ENCODE measurements around the gene ZNF385A.
A peak's percentile ranks its signal among the peaks of the same experiment; 100 is the strongest.

The ZNF385A gene

DNA sequence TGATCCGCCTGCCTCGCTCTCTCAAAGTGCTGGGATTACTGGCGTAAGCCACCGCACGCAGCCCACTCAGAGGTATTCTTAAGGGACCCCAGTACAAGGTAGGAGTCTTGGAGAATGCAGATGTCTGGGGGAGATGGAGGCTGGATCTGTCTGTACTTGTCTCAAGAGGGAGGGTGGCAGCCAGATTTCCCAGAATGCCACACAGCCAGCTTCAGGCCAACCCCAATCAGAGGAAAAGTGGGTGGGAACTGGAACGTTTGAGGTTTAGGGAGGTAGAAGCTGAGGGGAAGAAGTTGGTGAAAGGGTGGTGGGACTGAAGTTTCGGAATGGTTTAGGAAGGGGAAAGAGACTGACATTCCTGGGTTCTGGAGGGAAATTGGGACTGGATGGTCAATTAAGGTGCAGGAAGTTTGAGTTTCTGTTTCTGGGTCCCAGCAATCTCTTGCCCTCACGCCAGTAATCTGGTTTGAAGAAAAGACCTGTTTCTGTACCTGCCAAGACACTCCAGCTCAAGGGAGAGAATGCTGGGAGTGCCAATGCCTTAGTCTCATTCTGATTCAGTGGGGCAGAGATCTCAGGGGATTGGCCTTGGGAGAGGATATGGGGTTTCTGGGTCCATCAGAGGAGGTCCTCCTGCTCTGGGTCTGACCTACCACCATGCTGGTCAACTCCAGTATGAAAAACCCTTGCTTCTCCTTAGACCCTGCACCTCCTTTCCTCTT lies 8.1 kb upstream of the ZNF385A start:
- no peak for DNase-seq

- peak in 1 of 4 experiments; percentile 47 for DNase-seq
Measured at GRCh38 chr12:54390668-54391551, 6.4 kb upstream of the ZNF385A start.

DNA sequence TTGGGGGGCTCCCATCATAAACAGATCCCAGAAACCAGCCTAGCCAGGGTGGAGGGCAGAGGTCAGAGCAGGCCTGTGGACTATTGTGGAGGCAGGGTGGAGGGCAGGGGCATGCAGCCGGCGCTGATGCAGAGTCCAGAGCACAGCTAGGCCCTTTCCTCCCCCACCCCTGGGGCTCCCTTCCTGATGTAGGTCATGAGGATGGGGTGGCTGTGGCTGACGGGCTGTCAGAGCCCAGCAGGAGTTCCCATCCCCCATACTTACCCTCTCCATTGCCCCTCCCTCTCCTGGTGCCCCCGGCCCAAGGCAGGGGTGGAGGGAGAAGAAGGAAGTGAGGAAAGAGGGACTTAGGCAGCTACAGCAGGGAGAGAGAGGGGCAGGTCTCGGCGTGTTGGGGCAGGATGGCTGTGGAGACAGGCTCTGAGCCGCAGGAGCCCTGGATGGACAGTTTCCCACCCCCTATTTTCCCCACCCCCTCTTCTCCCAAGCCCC lies 5.7 kb upstream of the ZNF385A start:
- peak in 3 of 4 experiments; percentile 36 to 45 (median 38) for DNase-seq

GRCh38 chr12:54389607-54390175 lies 5.2 kb upstream of the ZNF385A start:
- no peak for DNase-seq

DNA sequence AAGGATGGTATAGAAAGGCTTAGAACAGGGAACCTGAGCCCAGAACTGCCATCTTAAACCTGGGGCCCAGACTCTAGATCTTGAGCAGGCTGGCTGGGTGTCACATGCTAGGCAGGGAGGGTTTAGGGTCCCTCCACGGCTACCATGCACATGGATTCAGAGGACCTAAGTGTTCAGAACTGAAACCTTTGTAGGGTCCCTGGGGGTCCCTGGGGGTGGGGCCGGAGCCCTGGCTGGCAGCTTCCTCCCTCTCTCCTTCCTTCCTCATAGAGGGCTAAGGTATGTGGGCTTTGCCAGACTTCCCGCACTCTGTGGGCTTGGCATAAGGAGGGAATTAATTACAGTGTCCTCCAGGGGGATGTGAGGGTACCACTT lies 4.6 kb upstream of the ZNF385A start:
- DNase-seq: no peak

- DNase-seq: peak in 2 of 4 experiments; percentile 30 to 35
Measured at GRCh38 chr12:54388237-54389133, 4.0 kb upstream of the ZNF385A start.

GRCh38 chr12:54387114-54387467 lies 2.6 kb upstream of the ZNF385A start:
- DNase-seq: peak in 1 of 4 experiments; percentile 15

DNA sequence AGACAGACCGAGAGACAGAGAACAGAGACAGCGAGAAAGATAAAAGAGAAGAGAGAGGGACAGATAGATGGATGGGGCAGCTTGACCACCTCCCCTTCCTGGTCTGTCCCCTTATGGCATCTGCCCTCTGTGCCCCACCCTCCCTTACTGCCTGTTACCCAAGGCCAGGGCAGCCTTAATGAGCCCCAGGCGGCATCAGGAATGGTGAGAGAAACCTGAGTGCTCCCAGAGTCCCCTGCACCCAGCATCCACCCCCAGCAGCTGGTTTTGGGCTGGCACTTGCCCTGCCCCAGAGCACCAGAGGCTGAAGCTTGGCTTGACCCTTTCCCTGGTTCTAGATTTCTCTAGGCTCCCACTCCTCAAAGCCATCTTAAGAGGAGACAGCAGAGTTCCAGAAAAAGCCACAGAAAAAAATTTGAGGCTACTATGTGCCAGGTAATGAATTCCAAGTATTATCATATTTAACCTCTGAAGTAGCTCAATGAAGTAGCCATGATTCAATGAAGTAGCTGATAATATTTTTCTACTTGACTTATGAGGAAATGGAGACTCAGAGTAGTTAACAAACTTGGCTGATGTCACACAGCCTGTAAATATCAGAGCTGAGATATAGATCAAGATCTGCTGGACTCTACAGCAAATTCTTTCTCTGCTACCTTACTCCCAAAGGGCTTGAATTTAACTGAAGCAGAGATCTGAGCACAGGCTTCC lies 2.0 kb upstream of the ZNF385A start:
- peak in 2 of 4 experiments; percentile 36 to 37 for DNase-seq

DNA sequence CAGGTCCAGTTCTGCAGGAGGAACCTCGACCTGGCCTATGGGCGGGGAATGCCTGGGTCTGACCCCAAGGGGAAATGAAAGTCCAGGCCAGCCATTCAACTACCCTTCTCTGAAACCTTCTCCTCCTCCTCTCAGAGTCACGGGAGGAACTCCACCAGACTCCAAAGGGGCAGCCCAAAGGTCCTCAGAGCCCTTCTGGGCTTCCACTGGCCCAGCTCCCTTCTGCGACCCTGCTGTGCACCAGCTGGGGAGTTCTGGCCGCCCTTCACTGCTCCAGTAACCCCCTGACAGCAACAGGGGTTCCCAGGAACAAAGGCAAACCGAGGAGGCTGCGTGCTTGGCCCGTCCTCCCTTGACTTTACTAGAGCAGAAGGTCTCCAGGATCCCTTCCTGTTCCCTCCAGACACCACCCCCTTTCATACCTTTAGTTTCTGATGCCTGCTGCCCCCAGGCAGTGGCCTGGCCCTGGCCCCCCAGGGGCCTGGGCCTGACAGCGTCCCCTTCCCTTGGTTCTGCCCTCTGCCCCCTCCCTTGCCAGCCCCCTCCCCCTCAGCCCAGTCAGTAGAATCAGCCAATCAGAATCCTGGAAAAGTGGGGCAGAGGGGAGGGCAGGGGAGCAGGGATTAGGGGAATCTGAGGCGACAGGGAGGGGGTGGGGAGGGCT lies 850 bp upstream of the ZNF385A start:
- peak; percentile 79 to 90 (median 88) for DNase-seq

- DNase-seq: peak; percentile 93 to 99 (median 95)
Measured at GRCh38 chr12:54383041-54383609, 1.4 kb downstream of the ZNF385A start.

- DNase-seq: no peak
Measured at GRCh38 chr12:54381136-54381535, 3.4 kb downstream of the ZNF385A start.

DNA sequence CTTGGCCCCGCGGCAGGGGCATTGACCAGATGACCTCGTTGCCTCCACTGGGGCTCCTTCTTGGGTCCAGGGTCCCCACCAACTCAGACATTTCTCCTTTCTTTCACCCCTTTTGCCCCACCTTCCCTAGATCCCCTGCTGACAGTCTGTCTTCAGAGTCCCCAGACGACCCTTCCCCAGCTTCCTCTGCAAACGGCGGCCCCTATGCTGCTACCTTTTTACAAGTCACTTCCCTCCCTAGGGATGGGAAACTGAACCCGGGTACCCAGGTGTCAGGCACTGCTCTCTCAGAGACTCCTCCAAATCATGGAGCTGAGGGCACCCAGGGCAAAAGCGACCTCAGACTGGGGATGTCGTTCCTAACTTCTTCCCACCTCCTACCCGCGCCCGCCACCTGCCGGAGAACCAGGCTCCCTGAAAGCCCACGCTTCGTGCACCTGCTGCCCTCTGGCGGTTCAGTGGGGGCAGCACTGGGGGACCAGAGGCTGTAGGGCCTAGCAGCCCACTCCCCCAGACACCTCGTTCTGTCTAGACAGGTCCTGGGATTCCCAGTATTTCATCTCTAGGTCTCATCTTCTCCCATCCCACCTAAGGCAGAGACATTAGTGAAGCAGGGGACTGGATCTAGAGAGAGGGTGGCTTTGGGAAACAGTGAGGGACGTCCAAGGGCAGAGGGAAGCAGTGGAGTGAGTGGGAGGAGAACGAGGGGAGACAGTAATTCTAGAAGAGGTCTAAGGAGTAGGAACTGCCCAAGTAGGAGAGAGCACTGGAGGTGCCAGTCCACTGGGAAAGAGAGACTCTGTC lies 4.9 kb downstream of the ZNF385A start:
- DNase-seq: peak; percentile 87 to 94 (median 92)

DNA sequence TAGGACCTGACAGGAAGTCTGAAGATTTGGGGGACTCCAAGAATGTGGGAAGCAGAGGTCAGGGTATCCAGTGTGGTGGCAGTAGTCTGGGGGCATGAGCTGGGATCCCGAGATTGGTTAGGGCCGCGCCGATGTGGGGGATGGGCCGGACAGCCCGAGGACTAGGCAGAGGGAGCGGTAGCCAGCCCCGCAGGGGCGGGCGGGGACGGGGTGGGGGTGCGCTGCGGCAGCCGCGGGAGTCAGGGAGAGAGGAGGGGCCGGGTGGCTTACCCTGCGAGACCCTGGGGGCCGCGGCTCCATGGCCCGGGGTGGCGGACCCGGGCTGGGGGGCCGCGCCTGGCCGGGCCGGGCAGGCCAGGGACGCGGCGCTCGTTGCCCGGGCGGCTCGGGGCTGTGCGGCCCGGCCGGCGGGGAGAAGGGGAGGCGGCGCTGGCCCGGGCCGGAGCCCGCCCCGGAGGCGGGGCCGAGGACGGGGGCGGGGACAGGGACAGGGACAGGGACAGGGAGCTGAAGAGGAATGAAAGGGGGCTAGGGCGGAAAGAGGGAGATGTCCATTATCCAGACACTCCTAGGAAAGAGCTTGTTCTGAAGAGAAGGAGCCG lies 5.6 kb downstream of the ZNF385A start:
- DNase-seq: peak in 1 of 4 experiments; percentile 53

DNA sequence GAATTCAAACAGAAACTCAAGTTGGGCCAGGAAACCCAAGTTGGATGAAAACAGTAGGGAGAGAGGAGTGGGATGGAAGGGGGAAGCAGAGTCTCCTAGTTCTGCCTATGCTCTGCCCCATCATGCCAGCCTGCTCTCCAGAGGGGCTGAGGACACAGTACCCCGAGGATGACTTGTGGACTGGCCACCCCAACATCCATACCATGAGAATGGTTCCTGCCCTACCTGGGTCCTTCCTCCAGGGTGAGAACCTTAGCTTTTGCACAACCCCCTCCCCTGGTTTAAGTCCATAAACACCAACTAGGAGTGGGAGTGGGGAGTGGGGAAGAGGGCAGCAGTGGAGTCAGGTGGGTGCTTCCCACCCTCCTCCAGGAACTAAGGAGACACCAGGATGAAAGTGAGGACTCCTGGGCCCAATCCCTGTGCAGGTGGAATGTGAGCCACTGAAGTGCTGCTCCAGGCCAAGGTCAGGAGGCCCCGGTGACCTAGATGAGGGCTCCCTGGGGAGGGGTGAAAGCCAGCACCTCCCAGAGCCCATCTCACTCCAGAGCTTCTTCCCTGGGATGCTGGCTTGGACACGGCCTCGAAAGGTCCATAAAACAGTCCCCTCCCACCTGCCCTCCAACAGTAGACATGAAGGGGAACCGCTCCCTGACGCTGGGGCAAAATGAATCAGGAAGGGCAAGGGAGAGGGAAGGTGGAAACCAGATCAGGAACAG lies 6.6 kb downstream of the ZNF385A start:
- DNase-seq: no peak

DNA sequence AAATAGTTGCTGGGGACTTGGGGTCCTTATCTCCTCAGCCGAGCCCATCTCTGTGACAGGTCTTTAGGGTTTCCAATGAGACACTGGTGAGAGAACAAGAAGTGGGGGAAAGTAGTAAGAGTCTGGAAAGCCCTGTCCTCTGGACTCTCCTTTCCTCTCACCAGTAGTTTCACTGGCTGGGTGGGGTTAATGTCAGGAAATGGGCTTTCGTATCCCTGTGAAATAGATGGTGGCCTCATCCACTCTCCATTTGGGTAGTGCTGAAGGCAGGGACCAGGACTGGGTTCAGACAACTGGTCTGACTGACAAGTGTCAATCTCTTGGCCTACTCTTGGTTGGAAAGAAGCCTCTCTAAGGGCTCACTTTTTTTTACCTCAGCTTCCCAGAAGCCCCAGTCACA lies 7.5 kb downstream of the ZNF385A start:
- DNase-seq: no peak

DNA sequence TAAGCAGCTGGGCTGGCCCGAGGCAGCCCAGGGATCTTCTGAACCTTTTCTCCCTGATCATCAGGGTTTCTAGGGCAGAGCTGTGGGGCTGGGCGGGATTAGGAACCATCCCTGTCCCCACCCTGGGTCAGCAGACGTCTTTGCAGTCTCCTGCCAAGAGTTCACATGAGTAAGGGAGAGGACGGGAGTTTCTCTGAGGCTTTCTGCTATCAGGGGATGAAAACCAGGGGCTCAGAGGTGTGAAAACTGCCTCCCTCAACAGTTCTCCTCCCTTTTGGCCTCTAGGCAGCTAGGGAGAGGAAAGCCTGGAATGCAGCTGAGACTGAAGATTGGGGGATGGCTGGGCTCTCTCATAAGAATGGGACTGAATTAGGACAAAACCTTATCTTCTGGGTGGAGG lies 7.9 kb downstream of the ZNF385A start:
- no peak for DNase-seq

- DNase-seq: no peak
Measured at GRCh38 chr12:54375259-54375579, 9.3 kb downstream of the ZNF385A start.

- no peak for DNase-seq
Measured at GRCh38 chr12:54374562-54375258, 9.8 kb downstream of the ZNF385A start.
